HG02571 (cell line): ENCODE results near the gene TP53.

Experiments used
- ATAC-seq: cut with Tn5 transposase; IDR thresholded peaks from one replicate; pipeline ENCODE4 v1.9.1; 2021; ENCODE audit warnings: mild to moderate bottlenecking, moderate library complexity; ENCODE audit not compliant: unreplicated experiment

Gene TP53

GRCh38 chr17:7707446-7707845 lies 20.2 kb upstream of the TP53 start:
- no peak for ATAC-seq

- ATAC-seq: no peak
These were observed 19.5 kb upstream of the TP53 start for GRCh38 chr17:7706631-7707354.

- ATAC-seq: no peak
These were observed 18.3 kb upstream of the TP53 start for GRCh38 chr17:7705269-7706255.

GRCh38 chr17:7704601-7705268 lies 17.4 kb upstream of the TP53 start, which contains the start of gene EFNB3:
TSS of gene EFNB3 (plus strand) at chr17:7705202. CDS start at chr17:7705599, 397 bp downstream.
- no peak for ATAC-seq

GRCh38 chr17:7703584-7704479 lies 16.5 kb upstream of the TP53 start:
- ATAC-seq: no peak

- ATAC-seq: no peak
These were observed 15.5 kb upstream of the TP53 start for GRCh38 chr17:7702776-7703175.

GRCh38 chr17:7701681-7702080 lies 14.4 kb upstream of the TP53 start:
- ATAC-seq: no peak

GRCh38 chr17:7700510-7700909 lies 13.2 kb upstream of the TP53 start:
- no peak for ATAC-seq

GRCh38 chr17:7697828-7698588 lies 10.7 kb upstream of the TP53 start:
- ATAC-seq: no peak

- no peak for ATAC-seq
These were observed 8.3 kb upstream of the TP53 start for GRCh38 chr17:7695586-7695985.

GRCh38 chr17:7688808-7689316 lies 1.6 kb upstream of the TP53 start:
- ATAC-seq: no peak

- ATAC-seq: peak; percentile 56
These were observed 868 bp upstream of the TP53 start, which contains the start of gene WRAP53 for GRCh38 chr17:7687908-7688807. TSS of gene WRAP53 (plus strand) at chr17:7688477. CDS start at chr17:7688649, 172 bp downstream.

- peak; percentile 38 for ATAC-seq
These were observed 843 bp downstream of the TP53 start for GRCh38 chr17:7686222-7687071.

- peak; percentile 40 for ATAC-seq
These were observed 1.6 kb downstream of the TP53 start for GRCh38 chr17:7685533-7686221.

- ATAC-seq: no peak
These were observed 2.3 kb downstream of the TP53 start for GRCh38 chr17:7684851-7685532.
